ENCODE measurements around the gene CCDC201. TPM values are rescaled to one million over a fixed set of nuclear protein-coding genes. Genes with fewer than 3 reads are reported as not detected.
"Not testable (repeated sequence)": the region's sequence is repeated elsewhere in the genome, so short reads cannot be mapped to it uniquely, and the experiment has no call there.

Gene CCDC201
- polyA plus RNA-seq, 4 donors, result not detected

- not testable (repeated sequence) for H3K27me3 ChIP-seq (ENCODE audit: control insufficient read depth in 3 of 3, insufficient read depth in 3 of 3, low read length in 3 of 3); H3K4me3 ChIP-seq (ENCODE audit: low read depth in 1 of 3, low read length in 3 of 3); DNase-seq; H3K9me3 ChIP-seq (ENCODE audit: control insufficient read depth in 2 of 2, insufficient read depth in 1 of 2, low read depth in 1 of 2, low read length in 1 of 2); H3K36me3 ChIP-seq (ENCODE audit: control insufficient read depth in 3 of 3, insufficient read depth in 2 of 3, low read depth in 1 of 3, low read length in 3 of 3); FAIRE-seq; H3K27ac ChIP-seq (ENCODE audit: low read depth in 1 of 3, low read length in 2 of 3); H3K4me1 ChIP-seq (ENCODE audit: control insufficient read depth in 3 of 3, insufficient read depth in 2 of 3, low read depth in 1 of 3, low read length in 2 of 3)
- WGBS, 3 donors, result 94 to 95% (median 94%) methylated on average over 24 to 26 of the region's 26 CpGs
Observed at GRCh38 chr7:45811652-45812234, 61.1 kb downstream of the CCDC201 start.

GRCh38 chr7:45810451-45811005 is 62.4 kb downstream of the CCDC201 start:
- not testable (repeated sequence) for H3K9me3 ChIP-seq (ENCODE audit: control insufficient read depth in 2 of 2, insufficient read depth in 1 of 2, low read depth in 1 of 2, low read length in 1 of 2); H3K27ac ChIP-seq (ENCODE audit: low read depth in 1 of 3, low read length in 2 of 3); H3K36me3 ChIP-seq (ENCODE audit: control insufficient read depth in 3 of 3, insufficient read depth in 2 of 3, low read depth in 1 of 3, low read length in 3 of 3); FAIRE-seq; DNase-seq; H3K27me3 ChIP-seq (ENCODE audit: control insufficient read depth in 3 of 3, insufficient read depth in 3 of 3, low read length in 3 of 3); H3K4me3 ChIP-seq (ENCODE audit: low read depth in 1 of 3, low read length in 3 of 3); H3K4me1 ChIP-seq (ENCODE audit: control insufficient read depth in 3 of 3, insufficient read depth in 2 of 3, low read depth in 1 of 3, low read length in 2 of 3)
- 93 to 97% (median 96%) methylated on average over 24 to 27 of the region's 28 CpGs for WGBS, 3 donors

Other genes starting within 250 kb of the CCDC201 start
- under 1 TPM in 1 of 4 donors, not detected in 3; 0.27 TPM for gene IGFBP1, start 15.4 kb upstream of the CCDC201 start, polyA plus RNA-seq
- 100 to 1,000 TPM in 1 of 4 donors, 10 to 100 TPM in 1, 1 to 10 TPM in 2; 1.6 to 108 (median 49.5) TPM for gene IGFBP3, start 48.2 kb upstream of the CCDC201 start, polyA plus RNA-seq